Measurements from ENCODE around the gene PTPN13.

Gene PTPN13

GRCh38 chr4:86611757-86612156 is 17.6 kb downstream of the PTPN13 start:
- CTCF ChIA-PET: no interaction called here
- no peak overlapping the region for H3K27ac ChIP-seq
- POLR2A ChIA-PET (ENCODE audit: low non-redundant PET): no interaction called here
- no peak for TF ChIP-seq CTCF (conservative IDR thresholded peaks at IDR 0.05; ENCODE audit: low read depth)
- no peak for DNase-seq (ENCODE audit: low spot score)

- no peak overlapping the region for H3K27ac ChIP-seq
- TF ChIP-seq CTCF (conservative IDR thresholded peaks at IDR 0.05; ENCODE audit: low read depth): no peak
- ChIA-PET POLR2A (ENCODE audit: low non-redundant PET) (no interaction called here), CTCF (no interaction called here)
- DNase-seq (ENCODE audit: low spot score): no peak
Observed at GRCh38 chr4:86613734-86614133, 19.6 kb downstream of the PTPN13 start.

- H3K27ac ChIP-seq: no peak overlapping the region
- ChIA-PET CTCF (no interaction called here), POLR2A (ENCODE audit: low non-redundant PET) (no interaction called here)
- DNase-seq (ENCODE audit: low spot score): no peak
- TF ChIP-seq CTCF (conservative IDR thresholded peaks at IDR 0.05; ENCODE audit: low read depth): no peak
Observed at GRCh38 chr4:86614865-86615264, 20.8 kb downstream of the PTPN13 start.

GRCh38 chr4:86615501-86615900 is 21.4 kb downstream of the PTPN13 start:
- CTCF ChIA-PET: interaction anchor here (0.7 kb wide), 1 partner anchor 271 kb away, joined by 3 read pairs; no protein-coding TSS in a partner anchor
- TF ChIP-seq CTCF (conservative IDR thresholded peaks at IDR 0.05; ENCODE audit: low read depth): no peak
- POLR2A ChIA-PET (ENCODE audit: low non-redundant PET): no interaction called here
- no peak for DNase-seq (ENCODE audit: low spot score)
- no peak overlapping the region for H3K27ac ChIP-seq

GRCh38 chr4:86619656-86620055 is 25.5 kb downstream of the PTPN13 start:
- POLR2A ChIA-PET (ENCODE audit: low non-redundant PET): no interaction called here
- DNase-seq (ENCODE audit: low spot score): no peak
- no peak for TF ChIP-seq CTCF (conservative IDR thresholded peaks at IDR 0.05; ENCODE audit: low read depth)
- CTCF ChIA-PET: interaction anchor here (0.9 kb wide), 1 partner anchor 301 kb away, joined by 3 read pairs; no protein-coding TSS in a partner anchor
- H3K27ac ChIP-seq: no peak overlapping the region

GRCh38 chr4:86621435-86621834 is 27.3 kb downstream of the PTPN13 start:
- no peak overlapping the region for H3K27ac ChIP-seq
- ChIA-PET CTCF (interaction anchor here (0.6 to 0.7 kb wide), 2 partner anchors 14 to 197 kb away, joined by 3 read pairs; no protein-coding TSS in a partner anchor), POLR2A (ENCODE audit: low non-redundant PET) (no interaction called here)
- no peak for TF ChIP-seq CTCF (conservative IDR thresholded peaks at IDR 0.05; ENCODE audit: low read depth)
- no peak for DNase-seq (ENCODE audit: low spot score)

GRCh38 chr4:86626066-86626465 is 32.0 kb downstream of the PTPN13 start:
- TF ChIP-seq CTCF (conservative IDR thresholded peaks at IDR 0.05; ENCODE audit: low read depth): no peak
- no peak for DNase-seq (ENCODE audit: low spot score)
- no peak overlapping the region for H3K27ac ChIP-seq
- POLR2A ChIA-PET (ENCODE audit: low non-redundant PET): no interaction called here
- CTCF ChIA-PET: no interaction called here

Data from RWPE1 (cell line).